GM21447 (cell line): ENCODE measurements around the gene DESI1.
"Not testable (repeated sequence)": the region's sequence is repeated elsewhere in the genome, so short reads cannot be mapped to it uniquely, and the experiment has no call there.

Experiments
- ATAC-seq: cut with Tn5 transposase; IDR thresholded peaks from one replicate; pipeline ENCODE4 v1.9.1; 2021; ENCODE audit not compliant: unreplicated experiment

Gene DESI1

GRCh38 chr22:41620589-41621098 lies at the start of gene DESI1:
DESI1 (minus strand) TSS chr22:41621043; CDS start chr22:41620839, 204 bp downstream.
- peak; percentile 18 for ATAC-seq

- no peak for ATAC-seq
Observed at GRCh38 chr22:41668971-41669911, 48.4 kb upstream of the DESI1 start.

- ATAC-seq: no peak
Observed at GRCh38 chr22:41664951-41665350, 44.1 kb upstream of the DESI1 start.

- ATAC-seq: no peak
Observed at GRCh38 chr22:41664490-41664889, 43.6 kb upstream of the DESI1 start.

GRCh38 chr22:41663594-41663993 lies 42.8 kb upstream of the DESI1 start:
- ATAC-seq: not testable (repeated sequence)

GRCh38 chr22:41661713-41662112 lies 40.9 kb upstream of the DESI1 start:
- no peak for ATAC-seq

- ATAC-seq: no peak
Observed at GRCh38 chr22:41661088-41661487, 40.2 kb upstream of the DESI1 start.

GRCh38 chr22:41660416-41660815 lies 39.6 kb upstream of the DESI1 start:
- ATAC-seq: no peak

GRCh38 chr22:41659941-41660340 lies 39.1 kb upstream of the DESI1 start:
- ATAC-seq: no peak

GRCh38 chr22:41658869-41659268 lies 38.0 kb upstream of the DESI1 start:
- no peak for ATAC-seq

- no peak for ATAC-seq
Observed at GRCh38 chr22:41657709-41658108, 36.9 kb upstream of the DESI1 start.

GRCh38 chr22:41656556-41656955 lies 35.7 kb upstream of the DESI1 start:
- no peak for ATAC-seq

- no peak for ATAC-seq
Observed at GRCh38 chr22:41654322-41654721, 33.5 kb upstream of the DESI1 start.

- no peak for ATAC-seq
Observed at GRCh38 chr22:41650821-41651220, 30.0 kb upstream of the DESI1 start.

GRCh38 chr22:41650229-41650628 lies 29.4 kb upstream of the DESI1 start:
- no peak for ATAC-seq

GRCh38 chr22:41648432-41648831 lies 27.6 kb upstream of the DESI1 start:
- ATAC-seq: no peak

- ATAC-seq: no peak
Observed at GRCh38 chr22:41647771-41648170, 26.9 kb upstream of the DESI1 start.

- ATAC-seq: no peak
Observed at GRCh38 chr22:41642331-41643110, 21.7 kb upstream of the DESI1 start.

- no peak for ATAC-seq
Observed at GRCh38 chr22:41641854-41642253, 21.0 kb upstream of the DESI1 start.

- no peak for ATAC-seq
Observed at GRCh38 chr22:41638748-41639147, 17.9 kb upstream of the DESI1 start.

GRCh38 chr22:41638124-41638523 lies 17.3 kb upstream of the DESI1 start:
- no peak for ATAC-seq

GRCh38 chr22:41637623-41638022 lies 16.8 kb upstream of the DESI1 start:
- ATAC-seq: not testable (repeated sequence)
